ENCODE data around the gene CNGA2.

GRCh38 chrX:151701071-151701470, 33.5 kb upstream of the CNGA2 start:
- no peak for TF ChIP-seq CTCF (IDR thresholded peaks at IDR 0.05)
- no peak for TF ChIP-seq EP300 (IDR thresholded peaks at IDR 0.05)
